HEK293 (cell line): ENCODE data around the gene SPTBN5.

Experiments used
- CTCF ChIA-PET: fragments of 350-600 bp; formaldehyde crosslinking; extraction: SDS; loops from one replicate; lab custom pipeline; 2021; ENCODE audit warnings: antibody characterized with exemption; lab: Yijun Ruan, JAX
- POLR2A ChIA-PET: fragments of 300-600 bp; formaldehyde crosslinking; extraction: SDS; loops from one replicate; lab custom pipeline; 2020; ENCODE audit warnings: antibody characterized with exemption, inconsistent platforms; lab: Yijun Ruan, JAX
- H3K27ac ChIP-seq: fragments of 200-500 bp; sonication (Bioruptor generic); 2 replicates; pipeline ENCODE4 v1.5.1; 2014; ENCODE audit warnings: low read depth, low read length, control low read depth, inconsistent platforms; ENCODE audit errors: extremely low read depth
- H3K36me3 ChIP-seq, 2 experiments: fragments of 200-500 bp in 1 of 2; sonication (Bioruptor generic) in 1 of 2; 1 replicate in 1 of 2; 2 replicates in 1 of 2; pipeline ENCODE4 v1.5.1; 2014 to 2017; ENCODE audit warnings: inconsistent platforms in 2 of 2, low read length in 2 of 2; ENCODE audit not compliant: control insufficient read depth in 2 of 2, insufficient read depth in 1 of 2
- H3K4me1 ChIP-seq: fragments of 200-500 bp; sonication (Bioruptor generic); 2 replicates; pipeline ENCODE4 v1.5.1; 2014; ENCODE audit warnings: mild to moderate bottlenecking, low read length, inconsistent platforms; ENCODE audit not compliant: control insufficient read depth, insufficient read depth
- H3K4me3 ChIP-seq: 2 replicates; pipeline ENCODE4 v1.5.1; 2011; ENCODE audit warnings: low read depth, mild to moderate bottlenecking, control low read depth, low read length, moderate library complexity
- H3K9me3 ChIP-seq: fragments of 200-500 bp; sonication (Bioruptor generic); 2 replicates; pipeline ENCODE4 v1.5.1; 2014; ENCODE audit warnings: low read depth, low read length, inconsistent platforms; ENCODE audit not compliant: control insufficient read depth, insufficient read depth
- KLF17 ChIP-seq: fragments of 450-650 bp; formaldehyde crosslinking; IDR thresholded peaks from 2 replicates; pipeline ENCODE4 v1.5.1; 2016; ENCODE audit warnings: missing biosample characterization, missing genetic modification characterization
- PATZ1 ChIP-seq: fragments of 450-650 bp; formaldehyde crosslinking; IDR thresholded peaks from 2 replicates; pipeline ENCODE4 v1.5.1; 2016; ENCODE audit warnings: missing biosample characterization, missing genetic modification characterization
- REST ChIP-seq: fragments of 450-650 bp; formaldehyde crosslinking; IDR thresholded peaks from 2 replicates; pipeline ENCODE4 v1.5.1; 2016; ENCODE audit warnings: missing biosample characterization, missing genetic modification characterization
- WT1 ChIP-seq: fragments of 450-650 bp; formaldehyde crosslinking; IDR thresholded peaks from 2 replicates; pipeline ENCODE4 v1.5.1; 2016; ENCODE audit warnings: missing biosample characterization, missing genetic modification characterization
- ZBTB8A ChIP-seq: fragments of 450-650 bp; formaldehyde crosslinking; IDR thresholded peaks from 2 replicates; pipeline ENCODE4 v1.5.1; 2016; ENCODE audit warnings: missing biosample characterization, missing genetic modification characterization
- ZFP37 ChIP-seq: fragments of 450-650 bp; formaldehyde crosslinking; IDR thresholded peaks from 2 replicates; pipeline ENCODE4 v1.5.1; 2016; ENCODE audit warnings: missing biosample characterization, missing genetic modification characterization
- ZNF10 ChIP-seq: fragments of 450-650 bp; formaldehyde crosslinking; IDR thresholded peaks from 2 replicates; pipeline ENCODE4 v1.5.1; 2017; ENCODE audit warnings: missing biosample characterization, missing genetic modification characterization
- ZNF132 ChIP-seq: fragments of 450-650 bp; formaldehyde crosslinking; IDR thresholded peaks from 2 replicates; pipeline ENCODE4 v1.5.1; 2017; ENCODE audit warnings: missing biosample characterization, missing genetic modification characterization, borderline replicate concordance
- ZNF138 ChIP-seq: fragments of 450-650 bp; formaldehyde crosslinking; IDR thresholded peaks from 2 replicates; pipeline ENCODE4 v1.5.1; 2016; ENCODE audit warnings: missing biosample characterization, missing genetic modification characterization, borderline replicate concordance
- ZNF16 ChIP-seq: fragments of 450-650 bp; formaldehyde crosslinking; IDR thresholded peaks from 2 replicates; pipeline ENCODE4 v1.5.1; 2016; ENCODE audit warnings: low read depth, missing biosample characterization, missing genetic modification characterization
- ZNF274 ChIP-seq, 2 experiments: fragments of 200-500 bp in 1 of 2; fragments of 450-650 bp in 1 of 2; sonication (Bioruptor generic) in 1 of 2; formaldehyde crosslinking in 1 of 2; IDR thresholded peaks; 2 replicates each; pipeline versions ENCODE4 v1.5.1 to v1.6.1; 2014 to 2016; ENCODE audit warnings: borderline replicate concordance in 1 of 2, inconsistent platforms in 1 of 2, low read length in 1 of 2, missing biosample characterization in 1 of 2, missing genetic modification characterization in 1 of 2
- ZNF510 ChIP-seq: fragments of 450-650 bp; formaldehyde crosslinking; IDR thresholded peaks from 2 replicates; pipeline ENCODE4 v1.5.1; 2018; ENCODE audit warnings: mild to moderate bottlenecking, missing genetic modification characterization, missing biosample characterization; ENCODE audit not compliant: insufficient replicate concordance
- TF ChIP-seq, protein P1 (sequence below): fragments of 450-650 bp; formaldehyde crosslinking; IDR thresholded peaks from 2 replicates; pipeline ENCODE4 v1.5.1; 2017; ENCODE audit warnings: missing biosample characterization, missing genetic modification characterization
- TF ChIP-seq, protein P2 (sequence below): fragments of 450-650 bp; formaldehyde crosslinking; IDR thresholded peaks from 2 replicates; pipeline ENCODE4 v1.5.1; 2016; ENCODE audit warnings: missing biosample characterization, missing genetic modification characterization

Gene SPTBN5

DNA sequence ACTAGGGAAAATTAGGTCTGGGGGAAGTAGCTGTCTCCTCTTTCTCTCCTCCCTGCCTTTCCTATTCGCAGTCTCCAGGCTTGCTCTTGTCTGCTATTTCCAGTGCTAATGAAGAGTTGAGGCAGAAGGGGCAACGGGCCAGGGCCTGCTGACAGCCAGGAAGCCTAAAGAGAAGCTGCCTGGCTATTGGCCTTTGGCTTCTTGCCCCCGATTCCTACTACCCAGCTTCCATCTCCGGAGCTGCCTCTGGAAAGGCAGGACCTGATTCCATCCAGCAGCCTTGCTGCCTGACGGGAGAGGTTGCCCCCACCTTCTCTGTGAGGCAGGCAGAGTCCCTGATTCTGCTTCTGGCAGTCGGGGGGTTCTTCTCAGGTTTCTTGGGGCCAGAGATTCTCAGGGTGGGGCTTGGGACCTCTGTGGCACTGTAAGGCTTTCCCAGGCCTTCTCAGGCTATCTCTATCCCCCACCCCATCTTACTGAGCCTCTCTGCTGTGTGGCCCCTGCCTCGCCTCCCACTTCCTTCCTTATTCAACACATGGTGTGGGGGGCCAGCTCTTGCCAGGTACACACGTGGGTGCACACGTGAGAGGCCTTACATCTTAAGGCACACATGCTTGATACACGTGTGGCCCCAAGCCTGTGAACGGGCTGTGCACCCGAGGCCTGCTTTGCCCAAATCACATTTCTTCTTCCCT, 84.2 kb downstream of the SPTBN5 start:
- POLR2A ChIA-PET = interaction anchor here (0.6 to 1.3 kb wide), 2 partner anchors 35 to 206 kb away, joined by 5 to 8 read pairs; partner anchors contain the start of gene MAPKBP1
- H3K27ac ChIP-seq = no peak overlapping the region

More for the DNA sequence above, 84.2 kb downstream of the SPTBN5 start:
- CTCF ChIA-PET = interaction anchor here (0.6 to 6.5 kb wide), 10 partner anchors 16 to 344 kb away, joined by 3 to 100 read pairs (median 4); partner anchors contain the start of gene MAPKBP1
- peaks cover 0 to 9% of the 10 kb centered on the region in 2 experiments; a peak in 1 of 3 replicates for H3K36me3 ChIP-seq
- no peaks in the 10 kb centered on the region for H3K4me1 ChIP-seq
- TF ChIP-seq WT1 (tag by site-specific recombination) (no peak), ZNF16 (tag by site-specific recombination) (no peak), ZBTB8A (tag by site-specific recombination) (no peak), KLF17 (tag by site-specific recombination) (no peak), ZNF10 (tag by site-specific recombination) (no peak), ZNF274 (IDR thresholded peaks at IDR 0.05; ENCODE audit: low read length) (no peak), ZNF274 (tag by site-specific recombination; IDR thresholded peaks at IDR 0.05; ENCODE audit: borderline replicate concordance) (no peak), REST (tag by site-specific recombination) (no peak), ZFP37 (tag by site-specific recombination) (no peak), ZNF138 (tag by site-specific recombination) (no peak), PATZ1 (tag by site-specific recombination) (no peak), ZNF510 (tag by site-specific recombination) (no peak), ZNF132 (no peak)
- TF ChIP-seq, protein P1, sequence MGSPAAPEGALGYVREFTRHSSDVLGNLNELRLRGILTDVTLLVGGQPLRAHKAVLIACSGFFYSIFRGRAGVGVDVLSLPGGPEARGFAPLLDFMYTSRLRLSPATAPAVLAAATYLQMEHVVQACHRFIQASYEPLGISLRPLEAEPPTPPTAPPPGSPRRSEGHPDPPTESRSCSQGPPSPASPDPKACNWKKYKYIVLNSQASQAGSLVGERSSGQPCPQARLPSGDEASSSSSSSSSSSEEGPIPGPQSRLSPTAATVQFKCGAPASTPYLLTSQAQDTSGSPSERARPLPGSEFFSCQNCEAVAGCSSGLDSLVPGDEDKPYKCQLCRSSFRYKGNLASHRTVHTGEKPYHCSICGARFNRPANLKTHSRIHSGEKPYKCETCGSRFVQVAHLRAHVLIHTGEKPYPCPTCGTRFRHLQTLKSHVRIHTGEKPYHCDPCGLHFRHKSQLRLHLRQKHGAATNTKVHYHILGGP (tag by site-specific recombination) = no peak
- TF ChIP-seq, protein P2, sequence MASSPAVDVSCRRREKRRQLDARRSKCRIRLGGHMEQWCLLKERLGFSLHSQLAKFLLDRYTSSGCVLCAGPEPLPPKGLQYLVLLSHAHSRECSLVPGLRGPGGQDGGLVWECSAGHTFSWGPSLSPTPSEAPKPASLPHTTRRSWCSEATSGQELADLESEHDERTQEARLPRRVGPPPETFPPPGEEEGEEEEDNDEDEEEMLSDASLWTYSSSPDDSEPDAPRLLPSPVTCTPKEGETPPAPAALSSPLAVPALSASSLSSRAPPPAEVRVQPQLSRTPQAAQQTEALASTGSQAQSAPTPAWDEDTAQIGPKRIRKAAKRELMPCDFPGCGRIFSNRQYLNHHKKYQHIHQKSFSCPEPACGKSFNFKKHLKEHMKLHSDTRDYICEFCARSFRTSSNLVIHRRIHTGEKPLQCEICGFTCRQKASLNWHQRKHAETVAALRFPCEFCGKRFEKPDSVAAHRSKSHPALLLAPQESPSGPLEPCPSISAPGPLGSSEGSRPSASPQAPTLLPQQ = no peak
- no peak overlapping the region for H3K4me3 ChIP-seq
- no peaks in the 10 kb centered on the region for H3K9me3 ChIP-seq
